NCI-H446 (cell line): ENCODE results near the gene NBL1.
A peak's percentile ranks its signal among the peaks of the same experiment; 100 is the strongest.

Source experiments
- DNase-seq, 2 experiments: peaks; one replicate each; lab custom pipeline; 2025; lab: John Stamatoyannopoulos, UW

NBL1 gene, protein sequence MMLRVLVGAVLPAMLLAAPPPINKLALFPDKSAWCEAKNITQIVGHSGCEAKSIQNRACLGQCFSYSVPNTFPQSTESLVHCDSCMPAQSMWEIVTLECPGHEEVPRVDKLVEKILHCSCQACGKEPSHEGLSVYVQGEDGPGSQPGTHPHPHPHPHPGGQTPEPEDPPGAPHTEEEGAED

DNA sequence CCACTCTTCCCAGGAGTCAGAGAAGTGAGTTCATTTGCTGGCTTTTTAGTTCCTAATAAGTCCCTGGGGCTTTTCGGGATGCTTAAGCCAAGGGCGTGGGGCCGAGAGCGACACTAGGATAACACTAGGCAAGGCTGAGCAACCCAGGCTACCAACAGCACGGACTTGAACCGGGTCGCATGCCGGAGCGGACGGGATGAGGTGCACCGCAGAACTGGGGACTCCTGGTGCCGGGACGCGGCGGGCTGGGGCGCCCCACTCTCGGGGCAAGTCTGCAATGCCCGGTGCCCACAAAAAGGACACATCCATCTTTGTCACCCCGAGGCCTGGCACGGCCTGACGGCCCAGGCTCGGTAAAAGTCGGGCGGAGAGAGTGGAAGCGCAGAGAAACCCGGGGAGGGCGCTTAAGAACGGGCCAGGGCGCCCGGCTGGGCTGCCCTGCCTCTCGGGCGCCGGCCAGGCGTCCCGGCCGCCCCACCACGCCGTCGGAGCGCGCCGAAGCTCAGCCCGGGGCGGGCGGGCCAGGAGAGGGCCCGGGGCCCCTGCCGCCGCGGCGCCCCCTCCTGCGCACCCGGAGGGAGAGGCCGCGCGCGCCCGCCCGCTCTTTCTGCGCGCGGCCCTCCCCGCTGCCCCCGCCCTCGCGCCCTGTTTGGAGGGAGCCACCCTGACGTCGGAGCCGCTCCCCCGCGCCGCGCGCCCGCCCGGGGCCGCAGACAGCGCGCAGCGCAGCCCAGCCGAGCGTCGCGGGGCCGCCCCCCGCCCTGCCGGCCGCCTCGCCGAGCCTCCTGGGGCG, at the start of gene NBL1:
TSS of gene NBL1 (plus strand) at position 710 of the 793 bp plus-strand sequence. CDS start 10,720 bp downstream, outside the sequence.
- DNase-seq, result peak in 1 of 2 experiments; percentile 59

DNA sequence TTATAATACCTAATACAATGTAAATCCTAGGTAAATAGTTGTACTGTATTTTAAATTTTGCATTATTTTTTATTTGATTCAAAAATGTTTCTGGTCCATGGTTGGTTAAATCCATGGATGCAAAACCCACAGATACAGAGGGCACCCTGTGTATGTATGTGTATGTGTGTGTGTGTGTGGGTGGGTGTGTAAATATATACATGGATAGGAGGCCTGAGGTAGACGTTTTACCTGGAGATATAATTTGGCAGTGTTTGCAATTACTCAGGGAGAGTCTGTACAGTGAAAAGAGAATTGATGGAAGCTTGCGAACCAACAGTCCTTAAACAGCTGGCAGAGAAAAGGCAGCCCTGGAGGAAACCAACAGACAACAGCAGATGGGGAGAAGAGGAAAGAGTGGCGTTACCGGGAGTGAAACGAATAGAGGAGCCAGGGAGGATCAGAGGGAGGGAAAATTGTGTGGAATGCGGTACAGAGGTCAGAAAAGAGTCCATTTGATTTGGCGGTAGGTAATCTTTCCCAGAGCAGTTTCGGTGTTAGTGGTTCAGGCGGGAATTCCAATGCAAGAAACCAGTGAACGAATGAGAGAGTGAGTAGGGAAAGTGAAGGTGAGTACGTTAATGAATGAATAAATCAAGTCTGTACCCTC, 47.9 kb upstream of the NBL1 start:
- peak in 1 of 2 experiments; percentile 56 for DNase-seq

DNA sequence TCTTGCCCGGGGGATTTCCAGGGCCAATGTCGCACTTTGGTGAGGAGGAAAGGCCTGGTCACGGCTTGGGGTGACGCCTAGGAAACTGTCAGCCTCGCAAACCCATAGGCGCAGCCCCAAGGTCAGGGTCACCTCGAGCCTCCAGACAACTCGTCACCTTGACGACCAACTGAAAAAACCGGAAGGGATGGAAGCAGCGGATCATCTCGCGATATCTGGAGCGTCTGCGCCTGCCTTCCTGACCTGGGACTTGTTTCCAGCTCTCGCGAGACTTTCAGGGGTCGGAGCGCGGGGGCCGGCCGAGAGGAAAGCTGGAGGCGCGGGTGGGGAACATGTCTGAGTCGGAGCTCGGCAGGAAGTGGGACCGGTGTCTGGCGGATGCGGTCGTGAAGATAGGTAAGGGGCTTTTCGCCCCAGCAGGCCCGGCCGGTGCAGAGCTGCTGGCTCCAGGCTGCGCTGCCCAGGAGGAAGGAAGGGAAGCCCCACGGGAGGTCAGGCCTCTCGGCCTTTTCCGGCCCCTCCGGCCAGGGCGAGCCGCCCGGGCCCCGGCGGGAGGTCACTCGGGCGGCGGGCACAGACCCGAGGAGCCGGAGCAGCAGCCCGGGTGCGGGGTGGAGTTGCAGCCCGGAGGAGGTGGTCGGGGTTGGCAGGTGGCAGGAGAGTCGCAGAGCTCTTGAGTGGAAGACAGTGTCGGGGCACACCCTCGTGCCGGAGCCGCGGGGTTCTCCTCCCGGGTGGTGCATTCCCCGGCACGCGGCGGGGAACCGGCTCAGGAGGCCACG, 47.2 kb upstream of the NBL1 start:
- peak; percentile 96 to 99 for DNase-seq

DNA sequence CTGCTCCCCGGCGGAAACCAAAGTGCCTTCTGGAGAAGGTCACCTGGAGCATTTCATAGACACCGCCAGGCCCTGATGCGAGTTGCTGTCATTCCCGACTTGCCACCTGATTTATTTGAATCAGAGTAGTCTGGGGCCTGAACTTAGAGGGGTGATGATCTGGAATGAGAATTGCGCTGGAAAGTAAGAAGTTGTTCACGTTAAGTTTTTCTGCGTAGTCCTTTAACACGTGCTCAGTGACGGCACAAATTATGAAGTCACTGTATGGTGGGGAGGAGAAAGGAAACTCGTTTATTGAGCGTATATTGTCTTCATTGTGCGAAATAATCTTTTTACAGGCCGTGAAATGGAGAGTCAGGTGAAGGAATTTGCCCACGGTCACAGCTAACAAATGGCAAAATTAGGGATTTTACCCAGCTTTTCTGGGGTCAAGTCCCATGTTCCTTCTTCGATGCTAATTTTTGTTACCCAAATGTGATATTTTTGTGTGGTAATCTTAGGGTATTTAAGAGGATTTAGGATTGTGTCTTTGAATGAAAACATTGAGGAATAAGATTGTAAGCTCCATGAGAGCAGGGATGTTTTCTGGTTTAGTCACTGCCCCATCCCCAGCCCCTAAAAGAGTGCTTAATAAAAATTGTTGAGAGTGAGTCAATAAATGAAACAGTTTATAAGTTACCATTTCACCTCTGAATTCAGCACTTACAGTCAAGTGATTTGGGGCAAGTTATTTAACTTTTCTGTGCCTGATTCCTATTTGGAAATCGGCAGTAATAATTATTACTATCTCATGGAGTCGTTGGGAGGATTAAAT, 46.4 kb upstream of the NBL1 start:
- peak in 1 of 2 experiments; percentile 22 for DNase-seq

DNA sequence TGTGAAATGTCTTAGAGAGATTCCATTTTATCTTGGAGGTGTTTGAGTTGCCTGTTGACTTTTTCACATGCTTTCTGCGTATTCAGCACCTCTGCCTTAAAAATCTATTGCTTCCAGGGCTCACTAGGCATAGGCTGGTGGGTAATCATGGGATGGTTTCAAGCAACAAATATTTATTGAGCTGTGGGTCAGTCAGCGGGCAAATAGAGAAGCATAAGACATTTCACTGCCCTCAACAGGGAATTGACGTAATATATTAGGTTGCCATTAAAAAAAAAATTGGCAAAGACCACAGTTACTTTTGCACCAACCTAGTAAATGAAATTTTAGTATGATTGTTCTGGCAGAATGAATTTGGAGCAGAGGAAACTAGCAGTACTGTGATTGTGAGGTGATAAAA, 44.3 kb upstream of the NBL1 start:
- no peak for DNase-seq

DNA sequence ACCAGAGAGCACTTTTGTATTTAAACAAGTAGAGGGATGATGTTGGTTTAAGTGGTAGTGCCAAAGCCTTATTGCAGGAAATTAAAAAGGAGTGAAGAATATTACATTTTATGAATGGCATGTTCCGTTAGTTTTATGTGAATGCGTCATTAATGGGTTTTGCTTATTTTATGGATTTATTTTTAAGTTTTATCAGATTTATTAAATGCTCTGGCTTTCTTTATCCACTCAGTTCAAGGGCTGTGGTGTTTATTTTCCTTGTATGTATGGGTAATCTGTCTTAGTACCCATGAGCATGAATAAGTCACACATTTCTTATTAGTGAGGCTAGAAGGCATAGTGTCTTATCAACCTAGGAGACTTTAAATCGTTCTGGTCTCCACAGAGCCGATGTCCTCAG, 41.6 kb upstream of the NBL1 start:
- no peak for DNase-seq

DNA sequence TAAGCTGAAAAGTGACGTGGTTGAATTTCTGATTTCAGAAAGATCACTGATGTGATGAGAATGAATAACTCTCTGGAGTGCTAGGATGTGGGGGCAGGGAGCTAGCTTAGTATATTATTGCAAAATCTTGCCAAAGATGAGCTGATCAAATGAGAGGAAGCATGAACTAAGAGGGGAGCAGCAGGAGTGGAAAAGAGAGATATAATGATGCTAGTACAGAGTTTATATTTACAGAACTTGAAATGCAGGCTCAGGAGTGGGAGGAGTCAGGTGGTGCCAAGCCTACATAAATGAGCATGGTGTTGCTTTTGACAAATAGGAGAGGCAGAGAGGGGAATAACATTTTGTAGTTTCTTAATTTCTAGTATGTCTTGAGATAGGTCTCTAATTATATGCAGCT, 38.1 kb upstream of the NBL1 start:
- DNase-seq, result no peak

DNA sequence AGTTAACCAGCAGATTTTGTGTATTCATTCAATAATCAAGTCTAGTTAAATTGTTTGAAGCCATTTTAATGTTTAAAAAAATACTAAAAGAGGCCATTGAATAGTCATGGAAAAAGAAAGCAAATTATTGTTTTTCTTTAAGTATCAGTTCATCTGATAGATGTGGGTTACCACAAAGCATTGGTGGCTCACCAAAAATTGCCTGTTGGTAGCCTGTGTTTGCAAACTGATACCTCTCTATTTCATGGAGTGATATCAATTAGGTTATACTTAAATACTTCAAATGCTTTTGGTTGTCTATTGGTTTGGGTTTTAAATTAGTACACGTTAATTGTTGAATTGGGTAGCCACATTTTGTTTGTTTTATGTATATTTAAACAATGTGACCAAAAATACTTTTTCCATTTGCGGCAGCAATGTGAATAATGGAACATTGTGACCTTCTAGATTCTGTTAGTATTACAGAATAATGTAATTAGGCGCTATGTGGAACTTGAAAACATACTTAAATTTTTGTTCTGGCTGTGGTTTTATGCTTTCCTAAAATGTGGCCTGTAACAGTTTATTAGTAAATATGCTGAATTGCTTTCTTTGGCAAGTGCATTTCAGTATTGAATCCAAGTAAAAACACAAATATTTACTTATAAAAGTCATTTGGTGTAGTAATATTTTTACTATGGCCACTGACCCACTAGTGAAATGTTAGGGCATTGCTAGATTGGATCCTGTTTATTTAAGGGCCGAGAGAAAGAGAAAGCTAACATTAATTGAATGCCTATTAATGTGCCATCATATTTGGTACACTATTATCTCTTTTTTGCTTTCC, 37.1 kb upstream of the NBL1 start:
- DNase-seq, result no peak

DNA sequence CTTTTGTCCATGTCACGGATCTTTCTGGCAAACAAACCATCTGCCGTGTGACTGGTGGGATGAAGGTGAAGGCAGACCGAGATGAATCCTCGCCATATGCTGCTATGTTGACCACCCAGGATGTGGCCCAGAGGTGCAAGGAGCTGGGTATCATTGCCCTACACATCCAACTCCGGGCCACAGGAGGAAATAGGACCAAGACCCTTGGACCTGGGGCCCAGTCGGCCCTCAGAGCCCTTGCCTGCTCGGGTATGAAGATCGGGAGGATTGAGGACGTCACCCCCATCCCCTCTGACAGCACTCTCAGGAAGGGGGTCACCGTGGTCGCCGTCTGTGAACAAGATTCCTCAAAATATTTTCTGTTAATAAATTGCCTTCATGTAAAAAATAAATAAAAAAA, 35.9 kb upstream of the NBL1 start:
- DNase-seq, result no peak

DNA sequence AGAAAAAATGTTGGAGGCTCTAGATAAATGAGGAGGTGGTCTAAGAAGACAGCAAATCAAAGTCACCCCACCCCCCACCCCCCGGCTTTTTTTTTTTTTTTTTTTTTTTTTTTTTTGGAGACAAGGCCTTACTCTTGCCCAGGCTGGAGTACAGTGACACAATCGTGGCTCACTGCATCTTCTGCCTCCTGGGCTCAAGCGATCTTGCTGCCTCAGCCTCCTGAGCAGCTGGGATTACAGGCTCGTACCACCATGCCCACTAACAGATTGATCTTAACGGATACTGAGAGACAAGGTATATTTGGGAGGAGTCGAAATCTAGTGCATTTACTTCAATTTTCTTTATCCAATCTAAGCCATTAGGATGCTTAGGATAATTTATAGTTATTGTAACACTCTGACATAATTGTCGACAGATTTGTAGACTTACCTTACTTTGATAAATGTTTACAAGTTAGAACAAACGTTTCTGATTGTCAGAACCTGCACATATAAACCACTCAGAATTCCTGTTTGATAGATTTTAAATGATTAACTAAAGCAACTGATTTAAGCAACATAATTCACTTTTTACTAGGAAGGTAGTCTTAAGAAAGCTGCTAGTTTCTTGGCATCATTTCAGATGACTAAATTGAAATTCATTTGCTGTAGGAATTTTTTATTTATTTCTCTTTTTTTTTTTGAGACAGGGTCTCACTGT, 33.7 kb upstream of the NBL1 start:
- no peak for DNase-seq

DNA sequence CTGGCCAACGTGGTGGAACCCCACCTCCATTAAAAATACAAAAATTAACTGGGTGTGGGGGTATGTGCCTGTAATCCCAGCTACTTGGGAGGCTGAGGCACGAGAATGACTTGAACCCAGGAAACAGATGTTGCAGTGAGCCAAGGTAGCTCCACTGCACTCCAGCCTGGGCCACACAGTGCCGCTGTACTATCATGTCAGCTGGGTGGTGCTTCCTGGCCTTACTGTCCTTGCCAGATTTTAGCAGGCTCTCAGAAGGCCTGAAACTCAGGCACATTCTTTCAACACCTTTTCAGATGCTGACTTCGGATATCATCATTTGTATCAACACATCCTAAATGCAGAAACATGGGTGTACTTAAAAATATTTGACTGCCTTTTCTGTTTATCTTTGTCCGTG, 31.6 kb upstream of the NBL1 start:
- no peak for DNase-seq

DNA sequence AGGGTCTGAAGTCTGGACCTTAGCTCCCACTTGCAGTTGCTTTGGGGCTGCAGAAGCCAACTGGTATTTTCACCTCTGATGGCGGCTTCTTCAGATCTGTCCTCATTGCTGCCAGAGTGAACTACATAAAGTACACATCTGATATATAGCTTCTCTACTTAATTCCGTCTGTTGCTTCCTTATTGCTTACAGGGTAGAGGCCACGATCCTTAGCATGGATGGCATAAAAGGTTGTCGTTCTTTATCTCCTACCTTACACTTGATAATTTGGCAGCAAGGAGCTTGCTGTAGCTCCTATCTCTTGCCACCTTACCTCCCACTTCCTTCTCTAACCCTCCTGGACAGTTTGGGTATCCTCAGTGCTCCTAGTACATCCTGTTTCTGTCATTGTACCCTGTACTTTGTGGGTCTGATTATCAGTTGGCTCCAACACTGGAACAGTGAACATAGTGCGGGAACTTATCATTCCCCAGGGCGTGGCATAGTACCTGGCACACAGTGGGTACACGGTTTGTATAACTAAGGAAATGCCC, 30.9 kb upstream of the NBL1 start:
- no peak for DNase-seq

DNA sequence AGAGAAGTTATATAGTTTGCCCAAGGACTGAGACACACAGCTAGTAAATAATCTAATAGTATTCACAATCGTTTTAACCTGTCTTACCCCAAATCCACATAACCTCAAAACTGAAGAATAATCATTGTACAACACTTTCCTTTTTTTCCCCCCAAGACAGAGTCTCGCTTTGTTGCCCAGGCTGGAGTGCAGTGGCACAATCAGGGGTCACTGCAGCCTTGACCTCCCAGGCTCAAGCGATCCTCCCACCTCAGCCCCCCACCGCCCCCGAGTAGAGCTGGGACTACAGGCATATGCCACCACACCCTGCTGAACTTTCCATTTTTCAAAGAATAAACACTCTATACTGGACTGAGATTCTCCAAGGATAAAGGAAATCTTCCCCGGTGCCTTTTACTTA, 28.7 kb upstream of the NBL1 start:
- no peak for DNase-seq

DNA sequence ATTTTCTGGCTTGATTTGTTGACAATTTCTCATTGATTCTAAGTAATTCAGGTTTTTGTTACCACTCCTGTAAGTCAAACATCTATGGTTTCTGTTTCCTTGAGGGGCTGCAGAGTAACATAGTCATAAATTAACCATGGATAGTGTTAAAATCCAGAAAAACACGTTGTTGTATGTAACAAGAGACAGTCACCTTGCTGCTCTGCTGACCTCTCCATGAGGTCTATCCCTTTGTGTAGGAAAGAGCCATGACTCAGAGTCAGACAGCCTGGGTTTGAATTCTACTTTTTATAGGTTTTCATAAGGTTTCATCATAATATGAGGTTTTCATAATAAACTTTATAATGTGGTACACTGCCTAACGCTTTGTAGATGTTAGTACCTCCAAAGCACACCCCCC, 27.6 kb upstream of the NBL1 start:
- DNase-seq, result no peak

DNA sequence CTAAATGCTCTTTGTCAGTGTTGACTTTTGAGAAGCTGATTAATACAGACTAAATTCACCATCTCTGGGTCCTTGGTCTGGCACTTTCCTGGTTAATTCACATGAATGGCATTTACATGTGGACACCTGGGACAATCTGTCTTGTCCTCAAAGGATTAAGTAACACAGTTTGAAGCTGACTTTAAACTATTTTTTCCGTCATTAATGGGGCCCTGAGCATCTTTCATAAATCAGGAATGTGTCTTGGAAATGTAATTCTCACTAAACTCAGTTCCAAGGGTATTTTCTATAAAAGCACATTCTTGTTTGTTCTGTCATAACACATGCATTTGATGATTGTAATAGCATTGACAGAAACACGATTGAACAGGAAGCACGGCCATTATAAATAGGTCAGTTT, 26.7 kb upstream of the NBL1 start:
- DNase-seq, result no peak

DNA sequence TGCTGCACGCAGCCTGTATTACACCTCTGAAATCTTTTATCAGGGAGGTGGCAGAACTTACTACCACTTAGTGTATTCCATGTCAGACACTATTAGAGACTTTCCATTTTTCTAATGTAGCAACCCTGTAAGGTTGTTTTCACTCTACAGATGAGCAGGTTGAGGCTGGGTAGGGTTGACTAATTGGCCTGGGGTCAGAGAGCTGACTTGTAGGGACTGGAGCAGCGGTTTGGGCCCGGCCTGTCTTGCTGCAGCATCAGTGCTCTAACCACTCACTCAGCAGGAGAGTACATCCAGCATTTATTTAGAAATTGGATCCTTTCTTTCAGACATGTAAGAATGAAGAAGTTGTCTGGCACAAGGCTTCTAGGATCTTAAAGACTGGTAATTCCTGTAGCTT, 25.7 kb upstream of the NBL1 start:
- no peak for DNase-seq

DNA sequence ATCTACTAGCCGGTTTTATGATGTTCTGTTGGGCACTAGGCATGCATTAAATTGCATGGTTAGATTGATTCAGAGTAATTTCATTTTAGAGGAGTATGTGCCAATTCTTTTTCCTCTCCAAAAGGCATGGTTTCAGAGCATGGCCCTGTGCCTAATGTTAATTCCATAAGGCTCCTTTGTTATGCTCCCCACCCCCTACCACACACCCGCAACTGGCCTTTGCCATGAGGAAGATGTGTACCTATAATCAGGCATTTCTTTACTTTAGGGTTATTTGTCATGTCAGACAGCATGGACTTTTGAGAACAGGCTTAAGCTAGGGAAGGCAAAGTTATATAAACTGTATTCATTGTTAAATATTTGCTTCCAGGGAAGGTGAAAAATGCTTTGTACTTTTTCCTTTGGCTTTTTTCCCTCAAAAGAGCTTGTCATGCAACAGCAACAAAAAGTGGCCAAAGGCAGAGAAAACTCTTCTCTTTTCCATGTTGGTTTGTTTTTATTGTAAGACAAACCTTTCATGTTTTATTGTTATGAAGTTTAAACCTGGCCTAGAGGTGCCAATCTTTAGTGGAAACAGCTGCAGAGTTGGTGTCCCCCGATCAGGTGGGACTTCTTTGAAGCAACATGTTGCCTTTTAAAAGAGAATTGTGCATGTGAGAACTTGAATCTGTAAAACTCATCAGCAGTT, 24.3 kb upstream of the NBL1 start:
- peak in 1 of 2 experiments; percentile 23 for DNase-seq

DNA sequence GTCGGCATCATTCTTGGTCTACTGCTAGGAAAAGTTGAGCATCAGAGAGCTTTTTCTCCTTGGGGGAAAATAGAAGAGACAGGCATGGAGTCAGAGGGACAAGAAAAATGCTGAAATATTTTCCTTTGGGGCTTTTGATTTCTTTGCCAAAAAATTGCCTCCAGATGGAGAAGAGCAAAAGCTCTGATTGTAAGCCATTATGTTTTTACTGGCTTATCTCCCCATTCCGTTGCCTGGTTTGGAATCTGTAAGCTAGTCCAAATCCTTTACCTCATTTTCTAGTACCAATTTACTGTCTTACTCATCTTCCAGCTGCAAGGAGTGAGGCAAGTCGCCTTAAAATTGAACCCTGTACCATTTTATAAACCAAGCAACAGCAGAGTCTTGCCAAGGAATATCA, 23.3 kb upstream of the NBL1 start:
- peak in 1 of 2 experiments; percentile 34 for DNase-seq

DNA sequence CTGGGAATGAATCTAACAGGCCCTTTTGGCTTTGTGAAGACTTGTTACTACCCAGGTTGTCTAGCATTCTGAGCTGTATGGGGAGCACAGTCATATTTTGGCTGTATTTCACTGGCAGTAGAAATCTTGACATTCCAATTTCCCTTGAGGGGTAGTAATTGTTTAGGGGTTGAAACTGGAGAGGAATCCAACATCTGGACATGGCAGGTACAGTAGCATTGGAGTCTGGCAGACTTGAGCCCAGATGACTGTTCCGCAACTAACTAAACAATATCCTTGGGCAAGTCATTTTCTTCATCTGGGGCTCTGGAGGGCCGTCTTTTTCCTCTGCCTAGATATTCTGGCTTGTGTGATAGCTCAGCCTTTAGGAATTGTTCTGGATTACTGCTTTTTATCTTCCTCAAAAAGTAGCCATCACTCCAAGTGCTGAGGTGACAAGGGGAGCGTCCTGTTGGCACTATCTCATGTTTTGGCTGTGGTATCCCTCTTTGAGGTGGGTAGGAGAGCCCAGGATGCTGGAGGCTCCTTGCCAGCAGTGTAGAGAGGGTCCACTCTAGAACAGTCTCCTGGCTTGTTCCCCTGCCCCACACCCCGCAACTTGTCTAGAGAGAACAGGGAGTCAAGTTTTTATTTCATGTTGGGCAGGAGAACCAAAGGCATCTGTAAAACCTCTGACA, 22.7 kb upstream of the NBL1 start:
- DNase-seq, result no peak
